ENCODE results near the gene CPT2.

GRCh38 chr1:53256511-53257453 is 60.2 kb downstream of the CPT2 start:
- TF ChIP-seq CTCF (IDR thresholded peaks at IDR 0.05) = no peak
- no peak for TF ChIP-seq POLR2A (IDR thresholded peaks at IDR 0.05)
